HEK293 (cell line): ENCODE results near the gene UBALD2.
"Not testable (repeated sequence)": the region's sequence is repeated elsewhere in the genome, so short reads cannot be mapped to it uniquely, and the experiment has no call there.

Experiments used
- CTCF ChIA-PET: fragments of 350-600 bp; formaldehyde crosslinking; extraction: SDS; loops from one replicate; lab custom pipeline; 2021; ENCODE audit warnings: antibody characterized with exemption; lab: Yijun Ruan, JAX
- POLR2A ChIA-PET: fragments of 300-600 bp; formaldehyde crosslinking; extraction: SDS; loops from one replicate; lab custom pipeline; 2020; ENCODE audit warnings: antibody characterized with exemption, inconsistent platforms; lab: Yijun Ruan, JAX
- H3K27ac ChIP-seq: fragments of 200-500 bp; sonication (Bioruptor generic); 2 replicates; pipeline ENCODE4 v1.5.1; 2014; ENCODE audit warnings: low read depth, low read length, control low read depth, inconsistent platforms; ENCODE audit errors: extremely low read depth
- H3K36me3 ChIP-seq, 2 experiments: fragments of 200-500 bp in 1 of 2; sonication (Bioruptor generic) in 1 of 2; 1 replicate in 1 of 2; 2 replicates in 1 of 2; pipeline ENCODE4 v1.5.1; 2014 to 2017; ENCODE audit warnings: inconsistent platforms in 2 of 2, low read length in 2 of 2; ENCODE audit not compliant: control insufficient read depth in 2 of 2, insufficient read depth in 1 of 2
- H3K4me1 ChIP-seq: fragments of 200-500 bp; sonication (Bioruptor generic); 2 replicates; pipeline ENCODE4 v1.5.1; 2014; ENCODE audit warnings: mild to moderate bottlenecking, low read length, inconsistent platforms; ENCODE audit not compliant: control insufficient read depth, insufficient read depth
- H3K4me3 ChIP-seq: 2 replicates; pipeline ENCODE4 v1.5.1; 2011; ENCODE audit warnings: low read depth, mild to moderate bottlenecking, control low read depth, low read length, moderate library complexity
- H3K9me3 ChIP-seq: fragments of 200-500 bp; sonication (Bioruptor generic); 2 replicates; pipeline ENCODE4 v1.5.1; 2014; ENCODE audit warnings: low read depth, low read length, inconsistent platforms; ENCODE audit not compliant: control insufficient read depth, insufficient read depth
- ATF2 ChIP-seq: fragments of 450-650 bp; formaldehyde crosslinking; IDR thresholded peaks from 2 replicates; pipeline ENCODE4 v1.5.1; 2016; ENCODE audit warnings: missing biosample characterization, missing genetic modification characterization, low read depth
- KLF16 ChIP-seq: fragments of 450-650 bp; formaldehyde crosslinking; IDR thresholded peaks from 2 replicates; pipeline ENCODE4 v1.5.1; 2017; ENCODE audit warnings: missing biosample characterization, missing genetic modification characterization
- KLF8 ChIP-seq: fragments of 450-650 bp; formaldehyde crosslinking; IDR thresholded peaks from 2 replicates; pipeline ENCODE4 v1.5.1; 2016; ENCODE audit warnings: missing biosample characterization, missing genetic modification characterization
- ZBTB21 ChIP-seq: fragments of 450-650 bp; formaldehyde crosslinking; IDR thresholded peaks from 2 replicates; pipeline ENCODE4 v1.5.1; 2017; ENCODE audit warnings: missing biosample characterization, missing genetic modification characterization
- ZFHX2 ChIP-seq: fragments of 450-650 bp; formaldehyde crosslinking; conservative IDR thresholded peaks from 2 replicates; pipeline ENCODE4 v1.5.1; 2016; ENCODE audit warnings: missing biosample characterization, missing genetic modification characterization
- ZFP37 ChIP-seq: fragments of 450-650 bp; formaldehyde crosslinking; IDR thresholded peaks from 2 replicates; pipeline ENCODE4 v1.5.1; 2016; ENCODE audit warnings: missing biosample characterization, missing genetic modification characterization
- ZNF157 ChIP-seq: fragments of 450-650 bp; formaldehyde crosslinking; IDR thresholded peaks from 2 replicates; pipeline ENCODE4 v1.5.1; 2016; ENCODE audit warnings: missing biosample characterization, missing genetic modification characterization
- ZNF26 ChIP-seq: fragments of 450-650 bp; formaldehyde crosslinking; IDR thresholded peaks from 2 replicates; pipeline ENCODE4 v1.5.1; 2016; ENCODE audit warnings: missing biosample characterization, missing genetic modification characterization
- ZNF404 ChIP-seq: fragments of 450-650 bp; formaldehyde crosslinking; IDR thresholded peaks from 2 replicates; pipeline ENCODE4 v1.5.1; 2017; ENCODE audit warnings: missing biosample characterization, missing genetic modification characterization
- ZNF426 ChIP-seq: fragments of 450-650 bp; formaldehyde crosslinking; IDR thresholded peaks from 2 replicates; pipeline ENCODE4 v1.5.1; 2017; ENCODE audit warnings: missing biosample characterization, missing genetic modification characterization, mild to moderate bottlenecking, inconsistent platforms, moderate library complexity
- ZNF530 ChIP-seq: fragments of 450-650 bp; formaldehyde crosslinking; IDR thresholded peaks from 2 replicates; pipeline ENCODE4 v1.5.1; 2016; ENCODE audit warnings: low read depth, missing biosample characterization, missing genetic modification characterization
- ZNF624 ChIP-seq: fragments of 450-650 bp; formaldehyde crosslinking; IDR thresholded peaks from 2 replicates; pipeline ENCODE4 v1.5.1; 2017; ENCODE audit warnings: missing biosample characterization, missing genetic modification characterization
- ZNF791 ChIP-seq: fragments of 450-650 bp; formaldehyde crosslinking; IDR thresholded peaks from 2 replicates; pipeline ENCODE4 v1.5.1; 2016; ENCODE audit warnings: missing biosample characterization, missing genetic modification characterization

Gene UBALD2

GRCh38 chr17:76223802-76224201, 41.3 kb upstream of the UBALD2 start:
- ChIA-PET CTCF (interaction anchor here (1.6 kb wide), 1 partner anchor 56 kb away, joined by 4 read pairs; no protein-coding TSS in a partner anchor), POLR2A (no interaction called here)

GRCh38 chr17:76225373-76226086, 39.6 kb upstream of the UBALD2 start:
- 0 out of 2 replicates have a peak, but pooled peaks have one; percentile 44 for TF ChIP-seq ATF2 (tag by site-specific recombination)
- H3K4me1 ChIP-seq, H3K27ac ChIP-seq, H3K4me3 ChIP-seq, H3K36me3 ChIP-seq, H3K9me3 ChIP-seq: not testable (repeated sequence)
- ChIA-PET CTCF (interaction anchor here (0.7 to 1.6 kb wide), 3 partner anchors 36 to 176 kb away, joined by 3 to 4 read pairs (median 3); no protein-coding TSS in a partner anchor), POLR2A (interaction anchor here (0.6 kb wide), 1 partner anchor 371 kb away, joined by 6 read pairs; no protein-coding TSS in a partner anchor)

More at GRCh38 chr17:76223802-76224201, 41.3 kb upstream of the UBALD2 start:
- Histone ChIP-seq H3K4me1 (no peaks in the 10 kb centered on the region), H3K36me3 (no peaks in the 10 kb centered on the region), H3K27ac (no peak overlapping the region), H3K9me3 (no peaks in the 10 kb centered on the region), H3K4me3 (no peak overlapping the region)
- TF ChIP-seq ZNF157 (tag by site-specific recombination) = no peak

- H3K27ac ChIP-seq, H3K9me3 ChIP-seq, H3K4me1 ChIP-seq, H3K4me3 ChIP-seq, H3K36me3 ChIP-seq, POLR2A ChIA-PET: not testable (repeated sequence)
- CTCF ChIA-PET = interaction anchor here (0.6 kb wide), 1 partner anchor 85 kb away, joined by 4 read pairs; no protein-coding TSS in a partner anchor
Observed at GRCh38 chr17:76226749-76227148, 38.4 kb upstream of the UBALD2 start.

- TF ChIP-seq ZNF426 (tag by site-specific recombination) (no peak), KLF8 (tag by site-specific recombination) (no peak), ZNF624 (no peak), ZFHX2 (no peak), ZNF530 (tag by site-specific recombination) (no peak), KLF16 (tag by site-specific recombination) (no peak), ZNF26 (no peak), ZFP37 (tag by site-specific recombination) (no peak), ZBTB21 (tag by site-specific recombination) (no peak), ZNF404 (tag by site-specific recombination) (no peak), ZNF791 (tag by site-specific recombination) (no peak)
- H3K4me1 ChIP-seq = no peaks in the 10 kb centered on the region
- no peak overlapping the region for H3K4me3 ChIP-seq
- H3K27ac ChIP-seq = no peak overlapping the region
- ChIA-PET POLR2A (interaction anchor here (0.5 kb wide), 1 partner anchor 28 kb away, joined by 3 read pairs; no protein-coding TSS in a partner anchor), CTCF (interaction anchor here (0.9 to 1.4 kb wide), 4 partner anchors 49 to 291 kb away, joined by 3 to 4 read pairs (median 3); no protein-coding TSS in a partner anchor)
- H3K9me3 ChIP-seq = no peaks in the 10 kb centered on the region
- H3K36me3 ChIP-seq = no peaks in the 10 kb centered on the region
Observed at GRCh38 chr17:76232342-76232741, 32.8 kb upstream of the UBALD2 start.
